IPS DF 6.9 (cell line): ENCODE measurements around the gene TPM1.

Source experiments
- DNase-seq: peaks from one replicate; pipeline ENCODE4 v3.0.0-alpha.2; 2013; ENCODE audit warnings: low read depth, low spot score
- H3K27ac ChIP-seq: one replicate; pipeline ENCODE4 v1.5.1; 2013; ENCODE audit warnings: low read length, control low read depth
- H3K27me3 ChIP-seq: 2 replicates; pipeline ENCODE4 v1.6.1; 2013; ENCODE audit warnings: mild to moderate bottlenecking, low read length; ENCODE audit not compliant: control insufficient read depth, insufficient read depth
- H3K36me3 ChIP-seq: 2 replicates; pipeline ENCODE4 v1.6.1; 2013; ENCODE audit warnings: low read length; ENCODE audit not compliant: control insufficient read depth, insufficient read depth
- H3K4me1 ChIP-seq: 2 replicates; pipeline ENCODE4 v1.6.1; 2013; ENCODE audit warnings: low read length; ENCODE audit not compliant: control insufficient read depth, insufficient read depth
- H3K4me3 ChIP-seq: 2 replicates; pipeline ENCODE4 v1.5.1; 2013; ENCODE audit warnings: mild to moderate bottlenecking, low read length
- H3K9me3 ChIP-seq: 2 replicates; pipeline ENCODE4 v1.6.1; 2013; ENCODE audit warnings: low read length, inconsistent platforms; ENCODE audit not compliant: control insufficient read depth, insufficient read depth
- WGBS: extraction: QIAGEN DNeasy Blood & Tissue Kit; methylation state at CpG from one replicate; pipeline ENCODE4 v1.1.7; 2013; ENCODE audit warnings: mixed read lengths, missing lambda C conversion rate; ENCODE audit not compliant: insufficient read length, insufficient coverage; 5-methylcytosine and 5-hydroxymethylcytosine counted together

TPM1 gene

GRCh38 chr15:63029676-63030075, 12.9 kb upstream of the TPM1 start:
- WGBS = no CpG with 5 or more reads among the region's 5 CpGs
- H3K27ac ChIP-seq = no peak overlapping the region
- no peak overlapping the region for H3K4me3 ChIP-seq
- H3K9me3 ChIP-seq = no peaks in the 10 kb centered on the region
- no peak for DNase-seq
- no peaks in the 10 kb centered on the region for H3K36me3 ChIP-seq
- no peaks in the 10 kb centered on the region for H3K27me3 ChIP-seq
- no peaks in the 10 kb centered on the region; the same call in 1 of the 2 replicates for H3K4me1 ChIP-seq

- WGBS = no CpG with 5 or more reads among the region's 6 CpGs
- Histone ChIP-seq H3K36me3 (no peaks in the 10 kb centered on the region), H3K27me3 (no peaks in the 10 kb centered on the region), H3K4me1 (no peaks in the 10 kb centered on the region; the same call in 1 of the 2 replicates), H3K4me3 (no peak overlapping the region), H3K27ac (no peak overlapping the region), H3K9me3 (no peaks in the 10 kb centered on the region)
- no peak for DNase-seq
Observed at GRCh38 chr15:63030101-63030551, 12.4 kb upstream of the TPM1 start.

GRCh38 chr15:63034578-63034977, 8.0 kb upstream of the TPM1 start:
- DNase-seq = no peak
- no peaks in the 10 kb centered on the region; the same call in 1 of the 2 replicates for H3K4me1 ChIP-seq
- H3K9me3 ChIP-seq = no peaks in the 10 kb centered on the region
- no CpG with 5 or more reads among the region's 2 CpGs for WGBS
- no peaks in the 10 kb centered on the region for H3K36me3 ChIP-seq
- H3K27me3 ChIP-seq = no peaks in the 10 kb centered on the region
- no peak overlapping the region for H3K27ac ChIP-seq
- H3K4me3 ChIP-seq = no peak overlapping the region

- Histone ChIP-seq H3K27ac (no peak overlapping the region), H3K27me3 (no peaks in the 10 kb centered on the region), H3K4me1 (no peaks in the 10 kb centered on the region; the same call in 1 of the 2 replicates), H3K9me3 (no peaks in the 10 kb centered on the region), H3K4me3 (no peak overlapping the region), H3K36me3 (no peaks in the 10 kb centered on the region)
- DNase-seq = no peak
- whole genome bisulfite sequencing = no CpG with 5 or more reads among the region's 4 CpGs
Observed at GRCh38 chr15:63035253-63035652, 7.3 kb upstream of the TPM1 start.

- WGBS = no CpG with 5 or more reads among the region's 4 CpGs
- H3K4me1 ChIP-seq = peaks cover 2% of the 10 kb centered on the region
- no peaks in the 10 kb centered on the region for H3K9me3 ChIP-seq
- H3K27me3 ChIP-seq = no peaks in the 10 kb centered on the region
- H3K27ac ChIP-seq = no peak overlapping the region
- no peak overlapping the region for H3K4me3 ChIP-seq
- DNase-seq = no peak
- no peaks in the 10 kb centered on the region for H3K36me3 ChIP-seq
Observed at GRCh38 chr15:63035977-63036376, 6.6 kb upstream of the TPM1 start.

- Histone ChIP-seq H3K9me3 (no peaks in the 10 kb centered on the region), H3K36me3 (no peaks in the 10 kb centered on the region), H3K27me3 (no peaks in the 10 kb centered on the region), H3K4me3 (no peak overlapping the region), H3K27ac (no peak overlapping the region), H3K4me1 (peaks cover 2% of the 10 kb centered on the region)
- no CpG with 5 or more reads among the region's 10 CpGs for WGBS
- no peak for DNase-seq
Observed at GRCh38 chr15:63037976-63038720, 4.4 kb upstream of the TPM1 start.

- Histone ChIP-seq H3K36me3 (peaks cover 6% of the 10 kb centered on the region), H3K9me3 (no peaks in the 10 kb centered on the region), H3K27ac (no peak overlapping the region), H3K4me1 (peaks cover 2% of the 10 kb centered on the region), H3K27me3 (no peaks in the 10 kb centered on the region), H3K4me3 (no peak overlapping the region)
- no peak for DNase-seq
- no CpG with 5 or more reads among the region's 5 CpGs for WGBS
Observed at GRCh38 chr15:63038926-63039673, 3.4 kb upstream of the TPM1 start.

- no peak overlapping the region for H3K27ac ChIP-seq
- peaks cover 11% of the 10 kb centered on the region for H3K36me3 ChIP-seq
- H3K9me3 ChIP-seq = no peaks in the 10 kb centered on the region
- peaks cover 2% of the 10 kb centered on the region for H3K4me1 ChIP-seq
- WGBS = no CpG with 5 or more reads among the region's 4 CpGs
- no peak overlapping the region for H3K4me3 ChIP-seq
- H3K27me3 ChIP-seq = no peaks in the 10 kb centered on the region
- no peak for DNase-seq
Observed at GRCh38 chr15:63039811-63040210, 2.7 kb upstream of the TPM1 start.

- no peaks in the 10 kb centered on the region for H3K9me3 ChIP-seq
- no peaks in the 10 kb centered on the region for H3K27me3 ChIP-seq
- WGBS = no CpG with 5 or more reads among the region's 6 CpGs
Observed at GRCh38 chr15:63040509-63040908, 2.0 kb upstream of the TPM1 start.

GRCh38 chr15:63040954-63041353, 1.6 kb upstream of the TPM1 start:
- no peak overlapping the region for H3K27ac ChIP-seq
- WGBS = no CpG with 5 or more reads among the region's 6 CpGs
- H3K9me3 ChIP-seq = no peaks in the 10 kb centered on the region
- H3K4me3 ChIP-seq = no peak overlapping the region; the same call in 1 of the 2 replicates
- H3K27me3 ChIP-seq = no peaks in the 10 kb centered on the region
- peaks cover 11% of the 10 kb centered on the region for H3K36me3 ChIP-seq
- no peak for DNase-seq
- peaks cover 2% of the 10 kb centered on the region for H3K4me1 ChIP-seq

More at GRCh38 chr15:63040509-63040908, 2.0 kb upstream of the TPM1 start:
- H3K27ac ChIP-seq = no peak overlapping the region
- no peak overlapping the region for H3K4me3 ChIP-seq
- H3K36me3 ChIP-seq = peaks cover 11% of the 10 kb centered on the region
- H3K4me1 ChIP-seq = peaks cover 2% of the 10 kb centered on the region
- DNase-seq = no peak
